ENCODE measurements around the gene AMPD1.

GRCh38 chr1:114710360-114710759 is 15.0 kb upstream of the AMPD1 start:
- TF ChIP-seq CTCF (IDR thresholded peaks at IDR 0.05) (no peak), EZH2 (IDR thresholded peaks at IDR 0.05; ENCODE audit: borderline replicate concordance, insufficient read depth, low read depth, low read length, poor library complexity, severe bottlenecking) (no peak)

Measured in B cell (primary cell).